Upper lobe of right lung (tissue), 1 donor: ENCODE data around the gene TMED9. TPM values are rescaled to one million over a fixed set of nuclear protein-coding genes. Genes with fewer than 3 reads are reported as not detected.

Experiments
- ATAC-seq: fragments of 200-7000 bp; cut with Tn5 transposase; one replicate; pipeline ENCODE4 v1.9.1; 2020; ENCODE audit warnings: mild to moderate bottlenecking, moderate library complexity
- DNase-seq: peaks from one replicate; pipeline ENCODE4 v3.0.0-alpha.2; 2020
- H3K27ac ChIP-seq: fragments of 200-600 bp; one replicate; pipeline ENCODE4 v1.8.0; 2022
- H3K27me3 ChIP-seq: fragments of 200-600 bp; one replicate; pipeline ENCODE4 v1.8.0; 2022; ENCODE audit warnings: mild to moderate bottlenecking
- H3K36me3 ChIP-seq: fragments of 200-600 bp; one replicate; pipeline ENCODE4 v1.8.0; 2022
- H3K4me1 ChIP-seq: fragments of 200-600 bp; one replicate; pipeline ENCODE4 v1.8.0; 2022
- H3K4me3 ChIP-seq: fragments of 200-600 bp; one replicate; pipeline ENCODE4 v1.8.0; 2022; ENCODE audit warnings: mild to moderate bottlenecking
- H3K9me3 ChIP-seq: fragments of 200-600 bp; one replicate; pipeline ENCODE4 v1.8.0; 2022
- intact Hi-C: fragments of 100-400 bp; cut with DNase I; formaldehyde crosslinking; loops from one replicate; pipeline ENCODE4 v1.11.0; 2022
- total RNA-seq: library from RNA; stranded (reverse); fragmentation: NEBNext Ultra II Directional; extraction: Animal tissue kit (Norgen Biotek cat#: 25700); gene quantifications from one replicate; pipeline ENCODE4 v1.2.1, GENCODE V29; 2021
- TF ChIP-seq, protein P1 (sequence below): fragments of 200-600 bp; IDR thresholded peaks from one replicate; pipeline ENCODE4 v1.8.0; 2022; ENCODE audit warnings: antibody characterized with exemption
- donor health status: DM: no; HTN: yes; CAD: no; lungs with severe emphysema.

The TMED9 gene
- total RNA-seq, 1 donor from 2014 or later, result 133 TPM

DNA sequence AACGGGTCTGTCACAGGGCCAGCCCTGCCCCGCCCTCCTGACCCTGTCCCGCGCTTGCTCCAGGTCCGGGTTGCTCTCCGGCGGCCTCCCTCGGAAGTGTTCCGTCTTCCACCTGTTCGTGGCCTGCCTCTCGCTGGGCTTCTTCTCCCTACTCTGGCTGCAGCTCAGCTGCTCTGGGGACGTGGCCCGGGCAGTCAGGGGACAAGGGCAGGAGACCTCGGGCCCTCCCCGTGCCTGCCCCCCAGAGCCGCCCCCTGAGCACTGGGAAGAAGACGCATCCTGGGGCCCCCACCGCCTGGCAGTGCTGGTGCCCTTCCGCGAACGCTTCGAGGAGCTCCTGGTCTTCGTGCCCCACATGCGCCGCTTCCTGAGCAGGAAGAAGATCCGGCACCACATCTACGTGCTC, 12.1 kb downstream of the TMED9 start:
- H3K4me1 ChIP-seq, result peaks cover 6% of the 10 kb centered on the region
- H3K27me3 ChIP-seq, result no peaks in the 10 kb centered on the region
- TF ChIP-seq, protein P1, sequence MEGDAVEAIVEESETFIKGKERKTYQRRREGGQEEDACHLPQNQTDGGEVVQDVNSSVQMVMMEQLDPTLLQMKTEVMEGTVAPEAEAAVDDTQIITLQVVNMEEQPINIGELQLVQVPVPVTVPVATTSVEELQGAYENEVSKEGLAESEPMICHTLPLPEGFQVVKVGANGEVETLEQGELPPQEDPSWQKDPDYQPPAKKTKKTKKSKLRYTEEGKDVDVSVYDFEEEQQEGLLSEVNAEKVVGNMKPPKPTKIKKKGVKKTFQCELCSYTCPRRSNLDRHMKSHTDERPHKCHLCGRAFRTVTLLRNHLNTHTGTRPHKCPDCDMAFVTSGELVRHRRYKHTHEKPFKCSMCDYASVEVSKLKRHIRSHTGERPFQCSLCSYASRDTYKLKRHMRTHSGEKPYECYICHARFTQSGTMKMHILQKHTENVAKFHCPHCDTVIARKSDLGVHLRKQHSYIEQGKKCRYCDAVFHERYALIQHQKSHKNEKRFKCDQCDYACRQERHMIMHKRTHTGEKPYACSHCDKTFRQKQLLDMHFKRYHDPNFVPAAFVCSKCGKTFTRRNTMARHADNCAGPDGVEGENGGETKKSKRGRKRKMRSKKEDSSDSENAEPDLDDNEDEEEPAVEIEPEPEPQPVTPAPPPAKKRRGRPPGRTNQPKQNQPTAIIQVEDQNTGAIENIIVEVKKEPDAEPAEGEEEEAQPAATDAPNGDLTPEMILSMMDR, result no peak
- DNase-seq, result no peak
- no peak for ATAC-seq
- H3K4me3 ChIP-seq, result no peak overlapping the region
- no peak overlapping the region for H3K27ac ChIP-seq
- H3K36me3 ChIP-seq, result no peaks in the 10 kb centered on the region
- H3K9me3 ChIP-seq, result no peaks in the 10 kb centered on the region
- intact Hi-C loops, result no loop called here

GRCh38 chr5:177604656-177605055, 12.7 kb downstream of the TMED9 start:
- intact Hi-C loops, result no loop called here
- no peaks in the 10 kb centered on the region for H3K36me3 ChIP-seq
- no peak overlapping the region for H3K27ac ChIP-seq
- no peak overlapping the region for H3K4me3 ChIP-seq
- H3K9me3 ChIP-seq, result no peaks in the 10 kb centered on the region
- TF ChIP-seq, protein P1, result no peak
- DNase-seq (no peak), ATAC-seq (no peak)
- no peaks in the 10 kb centered on the region for H3K27me3 ChIP-seq
- peaks cover 6% of the 10 kb centered on the region for H3K4me1 ChIP-seq

- intact Hi-C loops, result no loop called here
- Histone ChIP-seq H3K4me3 (no peak overlapping the region), H3K27ac (no peak overlapping the region), H3K4me1 (peaks cover 6% of the 10 kb centered on the region), H3K9me3 (no peaks in the 10 kb centered on the region), H3K27me3 (no peaks in the 10 kb centered on the region), H3K36me3 (no peaks in the 10 kb centered on the region)
- ATAC-seq (no peak), DNase-seq (no peak)
- TF ChIP-seq, protein P1, result no peak
Observed at GRCh38 chr5:177605078-177605477, 13.1 kb downstream of the TMED9 start.

DNA sequence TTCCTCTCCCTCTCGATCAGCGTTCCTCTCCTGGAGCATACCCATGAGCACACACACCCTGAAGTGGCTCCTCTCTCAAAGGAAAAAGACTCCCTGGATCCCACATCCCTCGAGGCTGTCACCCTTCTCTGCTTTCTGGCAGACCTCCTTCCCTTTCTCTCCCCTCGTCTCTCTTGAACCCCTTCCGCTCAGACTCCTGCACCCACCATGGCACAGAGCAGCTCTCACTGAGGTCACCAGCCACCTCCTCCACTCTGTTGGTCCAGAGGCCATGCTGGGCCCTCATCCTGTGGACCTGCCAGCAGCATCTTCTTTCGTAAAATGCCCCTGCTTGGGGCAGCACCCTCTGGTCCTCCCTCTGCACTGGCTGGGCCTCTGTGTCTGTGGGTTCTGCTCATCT, 13.7 kb downstream of the TMED9 start:
- H3K36me3 ChIP-seq, result no peaks in the 10 kb centered on the region
- no peak for ATAC-seq
- H3K4me1 ChIP-seq, result peaks cover 5% of the 10 kb centered on the region
- intact Hi-C loops, result no loop called here
- no peak overlapping the region for H3K27ac ChIP-seq
- no peaks in the 10 kb centered on the region for H3K27me3 ChIP-seq
- no peak for DNase-seq
- no peak overlapping the region for H3K4me3 ChIP-seq
- H3K9me3 ChIP-seq, result no peaks in the 10 kb centered on the region
- TF ChIP-seq, protein P1, result no peak

DNA sequence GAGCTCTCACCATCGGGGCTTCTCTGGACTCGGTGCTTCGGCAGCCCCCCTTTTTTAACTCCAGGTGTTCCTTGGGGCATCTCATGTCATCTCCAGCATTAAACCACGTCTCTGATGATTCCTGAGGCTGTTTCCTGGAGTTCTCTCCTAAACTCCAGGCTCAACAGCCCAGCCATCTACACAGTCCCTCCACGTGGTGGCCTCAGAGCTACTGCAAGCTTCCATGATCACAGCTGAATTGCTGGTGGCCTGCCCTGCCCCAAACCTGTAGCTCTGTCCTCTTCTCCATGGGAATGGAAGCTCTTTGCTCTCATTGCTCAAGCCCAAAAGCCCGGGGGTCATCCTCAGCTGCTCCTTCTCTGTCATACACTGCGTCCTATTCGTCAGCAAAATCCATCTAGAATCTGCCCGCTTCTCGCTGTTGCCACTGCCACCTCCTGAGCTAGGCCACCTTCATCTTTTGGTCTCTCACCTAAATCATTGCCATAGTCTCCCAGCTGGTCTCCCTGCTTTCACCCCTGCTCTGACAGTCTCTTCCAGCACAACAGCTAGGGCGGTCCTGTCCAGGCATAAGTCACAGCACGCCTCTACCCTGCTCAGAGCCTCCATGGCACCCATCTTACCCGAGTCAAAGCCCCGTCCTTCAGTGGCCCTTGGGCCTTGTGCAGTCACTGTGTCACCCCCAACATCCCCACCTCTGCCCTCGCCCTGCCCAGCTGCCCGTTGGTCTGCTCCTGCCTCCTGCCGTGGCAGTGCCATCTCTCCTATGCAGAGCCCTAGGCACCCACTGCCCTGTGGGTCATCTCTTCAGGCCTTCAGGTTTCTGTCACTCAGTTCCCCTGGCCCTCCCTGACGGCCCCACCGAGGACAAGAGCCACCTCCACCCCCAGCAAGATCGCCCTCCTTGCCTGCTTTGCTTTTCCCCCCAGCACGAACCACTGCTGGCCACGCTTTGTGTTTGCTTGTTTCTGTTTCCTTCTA, 14.4 kb downstream of the TMED9 start:
- Histone ChIP-seq H3K27me3 (no peaks in the 10 kb centered on the region), H3K4me3 (no peak overlapping the region), H3K9me3 (no peaks in the 10 kb centered on the region), H3K27ac (no peak overlapping the region), H3K4me1 (no peaks in the 10 kb centered on the region), H3K36me3 (no peaks in the 10 kb centered on the region)
- DNase-seq (no peak), ATAC-seq (no peak)
- intact Hi-C loops, result no loop called here
- TF ChIP-seq, protein P1, result no peak
